PC-3 (cell line): Measurements from ENCODE around the gene MACROD1. TPM values are rescaled to one million over a fixed set of nuclear protein-coding genes. Genes with fewer than 3 reads are reported as not detected.

ENCODE experiments used
- ATAC-seq: fragments of 200-7000 bp; cut with Tn5 transposase; 2 replicates; pipeline ENCODE4 v1.9.1; 2020; ENCODE audit warnings: mild to moderate bottlenecking, moderate library complexity
- BruUV-seq: library from RNA; stranded (reverse); fragments of 400-500 nt; replicated peaks from 2 replicates; lab custom pipeline; 2021; lab: Mats Ljungman, UMichigan
- CTCF ChIA-PET: fragments of 300-600 bp; sonication (Branson Sonifier 250); formaldehyde crosslinking; loops from one replicate; lab custom pipeline; 2022; ENCODE audit warnings: antibody characterized with exemption; lab: Charles Lee
- POLR2A ChIA-PET: fragments of 300-600 bp; sonication (Branson Sonifier 250); formaldehyde crosslinking; loops from one replicate; lab custom pipeline; 2022; ENCODE audit warnings: antibody characterized with exemption; ENCODE audit not compliant: unreplicated experiment; lab: Charles Lee
- DNase-seq: peaks from one replicate; pipeline ENCODE4 v3.0.0-alpha.2; 2015
- H2AFZ ChIP-seq: fragments of 300-600 bp; sonication (generic); 2 replicates; pipeline ENCODE4 v1.6.0; 2016; ENCODE audit warnings: antibody characterized with exemption, low read length
- H3F3A ChIP-seq: fragments of 300-600 bp; sonication (generic); one replicate; pipeline ENCODE4 v1.6.0; 2017; ENCODE audit warnings: antibody characterized with exemption, low read length, control low read depth, mild to moderate bottlenecking; ENCODE audit not compliant: unreplicated experiment
- H3K27ac ChIP-seq: fragments of 300-600 bp; sonication (generic); 2 replicates; pipeline ENCODE4 v1.5.1; 2016; ENCODE audit warnings: mild to moderate bottlenecking, low read length
- H3K27me3 ChIP-seq: fragments of 300-600 bp; sonication (generic); 2 replicates; pipeline ENCODE4 v1.6.1; 2016; ENCODE audit warnings: low read length, mixed read lengths
- H3K36me3 ChIP-seq: fragments of 300-600 bp; sonication (generic); 2 replicates; pipeline ENCODE4 v1.6.1; 2016; ENCODE audit warnings: low read depth, mixed run types, low read length, mixed read lengths
- H3K4me1 ChIP-seq: fragments of 300-600 bp; sonication (generic); 2 replicates; pipeline ENCODE4 v1.5.1; 2016; ENCODE audit warnings: low read length; ENCODE audit not compliant: insufficient read depth
- H3K4me2 ChIP-seq: fragments of 300-600 bp; sonication (generic); 2 replicates; pipeline ENCODE4 v1.6.0; 2016; ENCODE audit warnings: low read length
- H3K4me3 ChIP-seq: fragments of 300-600 bp; sonication (generic); 2 replicates; pipeline ENCODE4 v1.5.1; 2016; ENCODE audit warnings: mild to moderate bottlenecking, low read length, mixed read lengths
- H3K79me2 ChIP-seq: fragments of 300-600 bp; sonication (generic); 2 replicates; pipeline ENCODE4 v1.6.1; 2017; ENCODE audit warnings: low read length, mixed read lengths
- H3K9ac ChIP-seq: fragments of 300-600 bp; sonication (generic); 2 replicates; pipeline ENCODE4 v1.6.0; 2016; ENCODE audit warnings: mild to moderate bottlenecking, low read length
- H3K9me2 ChIP-seq: fragments of 300-600 bp; sonication (generic); replicated peaks from 2 replicates; pipeline ENCODE4 v1.6.1; 2016; ENCODE audit warnings: mixed run types, low read length, mixed read lengths
- H3K9me3 ChIP-seq: fragments of 300-600 bp; sonication (generic); 2 replicates; pipeline ENCODE4 v1.6.1; 2016; ENCODE audit warnings: low read length, mixed read lengths
- H4K20me1 ChIP-seq: fragments of 300-600 bp; sonication (generic); 2 replicates; pipeline ENCODE4 v1.6.1; 2016; ENCODE audit warnings: low read length, mixed read lengths
- EZH2 ChIP-seq: fragments of 300-600 bp; sonication (generic); IDR thresholded peaks from one replicate; pipeline ENCODE4 v1.6.1; 2017; ENCODE audit warnings: antibody characterized with exemption, mild to moderate bottlenecking, low read length; ENCODE audit not compliant: unreplicated experiment
- EZH2phosphoT487 ChIP-seq: fragments of 300-600 bp; sonication (generic); IDR thresholded peaks from 2 replicates; pipeline ENCODE4 v1.6.1; 2018; ENCODE audit warnings: mild to moderate bottlenecking, antibody characterized with exemption, low read length, borderline replicate concordance
- intact Hi-C: fragments of 100-400 bp; cut with micrococcal nuclease; formaldehyde crosslinking; loops from 2 replicates; pipeline ENCODE4 v1.9.0; 2023
- total RNA-seq: library from RNA; depleted of rRNA; stranded (reverse); fragments of >200 nt; gene quantifications from 2 replicates; pipeline ENCODE4 v1.2.3, GENCODE V29; 2014
- TF ChIP-seq, protein P1 (sequence below): fragments of 300-600 bp; sonication (generic); conservative IDR thresholded peaks from 2 replicates; pipeline ENCODE4 v1.5.1; 2017; ENCODE audit warnings: antibody characterized with exemption, low read depth, mild to moderate bottlenecking, low read length

The MACROD1 gene
- total RNA-seq, 1 experiment from 2014 or later: 71.4 TPM

DNA sequence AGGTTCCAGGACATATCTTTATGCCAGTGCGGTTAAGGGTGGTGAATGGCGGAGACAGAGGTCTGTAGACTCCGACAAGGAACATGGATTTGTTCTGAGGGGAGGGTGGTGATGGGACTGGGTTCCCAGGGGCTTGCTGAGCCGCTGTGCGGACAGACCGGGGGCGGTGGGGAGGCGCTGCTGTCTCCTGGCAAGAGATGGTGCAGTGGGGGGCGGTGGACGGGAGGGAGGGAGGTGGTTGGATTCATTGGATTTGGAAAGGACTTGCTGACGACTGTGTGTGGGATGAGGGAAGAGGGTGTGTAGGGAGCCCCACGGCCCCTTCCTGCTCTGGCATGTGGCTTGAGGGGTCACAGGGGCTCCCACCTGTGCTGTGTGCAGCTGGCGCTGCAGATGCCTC is 87.0 kb downstream of the MACROD1 start:
- intact Hi-C loops: no loop called here
- no peak overlapping the region for H3K9ac ChIP-seq
- H3K4me2 ChIP-seq: no peak overlapping the region
- no peaks in the 10 kb centered on the region for H3K4me1 ChIP-seq
- BruUV-seq: no TSS peak
- no peaks in the 10 kb centered on the region for H3F3A ChIP-seq
- no peaks in the 10 kb centered on the region for H3K9me3 ChIP-seq
- no peaks in the 10 kb centered on the region for H3K27me3 ChIP-seq
- H4K20me1 ChIP-seq: 0 out of 2 replicates have a peak, but pooled peaks cover 3% of the 10 kb centered on the region
- TF ChIP-seq EZH2 (no peak), EZH2phosphoT487 (no peak)
- TF ChIP-seq, protein P1, sequence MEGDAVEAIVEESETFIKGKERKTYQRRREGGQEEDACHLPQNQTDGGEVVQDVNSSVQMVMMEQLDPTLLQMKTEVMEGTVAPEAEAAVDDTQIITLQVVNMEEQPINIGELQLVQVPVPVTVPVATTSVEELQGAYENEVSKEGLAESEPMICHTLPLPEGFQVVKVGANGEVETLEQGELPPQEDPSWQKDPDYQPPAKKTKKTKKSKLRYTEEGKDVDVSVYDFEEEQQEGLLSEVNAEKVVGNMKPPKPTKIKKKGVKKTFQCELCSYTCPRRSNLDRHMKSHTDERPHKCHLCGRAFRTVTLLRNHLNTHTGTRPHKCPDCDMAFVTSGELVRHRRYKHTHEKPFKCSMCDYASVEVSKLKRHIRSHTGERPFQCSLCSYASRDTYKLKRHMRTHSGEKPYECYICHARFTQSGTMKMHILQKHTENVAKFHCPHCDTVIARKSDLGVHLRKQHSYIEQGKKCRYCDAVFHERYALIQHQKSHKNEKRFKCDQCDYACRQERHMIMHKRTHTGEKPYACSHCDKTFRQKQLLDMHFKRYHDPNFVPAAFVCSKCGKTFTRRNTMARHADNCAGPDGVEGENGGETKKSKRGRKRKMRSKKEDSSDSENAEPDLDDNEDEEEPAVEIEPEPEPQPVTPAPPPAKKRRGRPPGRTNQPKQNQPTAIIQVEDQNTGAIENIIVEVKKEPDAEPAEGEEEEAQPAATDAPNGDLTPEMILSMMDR: no peak
- no peaks in the 10 kb centered on the region for H3K36me3 ChIP-seq
- H3K9me2 ChIP-seq: no peaks in the 10 kb centered on the region
- no peak overlapping the region for H3K4me3 ChIP-seq
- ATAC-seq (no peak), DNase-seq (no peak)
- no peaks in the 10 kb centered on the region for H3K79me2 ChIP-seq
- CTCF ChIA-PET: no interaction called here
- POLR2A ChIA-PET: no interaction called here
- H2AFZ ChIP-seq: no peak overlapping the region
- H3K27ac ChIP-seq: no peak overlapping the region

DNA sequence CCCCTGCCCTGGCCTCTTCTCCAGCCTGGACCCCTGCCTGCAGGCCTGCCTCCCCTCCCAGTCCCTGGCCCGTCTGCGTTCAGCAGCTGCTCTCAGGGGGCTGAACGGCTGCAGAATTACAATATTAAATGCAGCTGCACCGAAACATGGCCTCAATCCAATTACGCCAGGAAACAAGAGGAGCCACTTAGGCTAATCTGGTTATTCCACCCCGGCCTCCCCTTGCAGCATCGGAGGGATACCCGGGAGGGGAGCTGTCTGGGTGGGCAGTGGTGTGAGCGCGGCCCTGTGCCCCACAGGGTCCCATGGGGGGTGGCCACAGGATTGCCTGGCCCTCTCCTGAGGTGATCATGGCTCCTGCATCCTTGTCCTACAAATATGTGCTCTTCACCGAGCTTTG is 87.6 kb downstream of the MACROD1 start:
- Histone ChIP-seq H3F3A (no peaks in the 10 kb centered on the region), H3K4me2 (no peak overlapping the region), H3K27ac (no peak overlapping the region), H2AFZ (no peak overlapping the region), H3K4me3 (no peak overlapping the region), H3K79me2 (no peaks in the 10 kb centered on the region), H3K9ac (no peak overlapping the region), H4K20me1 (0 out of 2 replicates have a peak, but pooled peaks cover 3% of the 10 kb centered on the region), H3K9me3 (no peaks in the 10 kb centered on the region), H3K27me3 (no peaks in the 10 kb centered on the region), H3K4me1 (no peaks in the 10 kb centered on the region), H3K36me3 (no peaks in the 10 kb centered on the region), H3K9me2 (no peaks in the 10 kb centered on the region)
- ATAC-seq (no peak), DNase-seq (no peak)
- ChIA-PET POLR2A (no interaction called here), CTCF (interaction anchor here (0.6 kb wide), 1 partner anchor 53 kb away, joined by 3 read pairs; no protein-coding TSS in a partner anchor)
- intact Hi-C loops: no loop called here
- BruUV-seq: no TSS peak
- TF ChIP-seq, protein P1: no peak
- no peak for TF ChIP-seq EZH2phosphoT487
- no peak for TF ChIP-seq EZH2

DNA sequence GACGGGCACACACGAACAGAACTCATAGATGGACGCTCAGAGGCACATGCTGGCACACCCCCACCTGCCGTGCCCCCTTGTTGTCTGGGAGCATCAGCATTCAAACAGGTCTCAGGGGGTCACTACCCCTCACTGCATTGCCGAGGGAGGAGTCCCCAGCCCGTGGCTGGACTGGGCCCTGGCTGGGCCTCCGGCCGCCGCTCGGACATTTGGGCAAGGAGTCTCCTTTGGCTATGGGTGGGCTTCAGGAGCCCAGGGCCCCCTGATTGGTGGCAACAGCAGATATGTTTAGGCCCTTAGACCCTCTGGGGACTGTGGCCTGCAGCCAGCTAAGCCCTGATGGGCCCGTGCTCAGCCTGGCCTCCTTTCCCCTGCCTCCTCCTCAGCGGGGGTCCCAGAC is 88.3 kb downstream of the MACROD1 start:
- Histone ChIP-seq H3K9me3 (no peaks in the 10 kb centered on the region), H3K9ac (no peak overlapping the region), H3K27ac (no peak overlapping the region), H3K27me3 (no peaks in the 10 kb centered on the region), H3K9me2 (no peaks in the 10 kb centered on the region), H4K20me1 (0 out of 2 replicates have a peak, but pooled peaks cover 3% of the 10 kb centered on the region), H3K36me3 (no peaks in the 10 kb centered on the region), H3K4me3 (no peak overlapping the region), H3K4me1 (no peaks in the 10 kb centered on the region), H3F3A (no peaks in the 10 kb centered on the region), H2AFZ (no peak overlapping the region), H3K79me2 (no peaks in the 10 kb centered on the region), H3K4me2 (no peak overlapping the region)
- POLR2A ChIA-PET: no interaction called here
- ATAC-seq (no peak), DNase-seq (no peak)
- no TSS peak for BruUV-seq
- intact Hi-C loops: no loop called here
- CTCF ChIA-PET: no interaction called here
- TF ChIP-seq EZH2: no peak
- TF ChIP-seq, protein P1: no peak
- no peak for TF ChIP-seq EZH2phosphoT487
